Endothelial cell of umbilical vein (primary cell): ENCODE measurements around the gene TBX19. TPM values are rescaled to one million over a fixed set of nuclear protein-coding genes. Genes with fewer than 3 reads are reported as not detected.

Experiments used
- BruUV-seq: library from RNA; stranded (reverse); fragments of 400-500 nt; replicated peaks from 2 replicates; lab custom pipeline; 2021; lab: Mats Ljungman, UMichigan
- CTCF ChIA-PET: fragments of 300-600, 350-600 bp; sonication (Branson Sonifier 250); formaldehyde crosslinking; loops from one replicate; lab custom pipeline; 2021; ENCODE audit warnings: antibody characterized with exemption, inconsistent platforms; lab: Charles Lee
- POLR2A ChIA-PET: fragments of 300-600, 350-600 bp; sonication (Branson Sonifier 250); formaldehyde crosslinking; loops from one replicate; lab custom pipeline; 2021; ENCODE audit warnings: antibody characterized with exemption, inconsistent platforms; lab: Charles Lee
- DNase-seq: peaks from one replicate; pipeline ENCODE4 v3.0.0-alpha.2; 2011; ENCODE audit warnings: low read depth, low spot score
- FAIRE-seq: peaks from 2 replicates; lab custom pipeline; 2011; peaks lifted over from hg19 to GRCh38; lab: Jason Lieb, UNC
- H2AFZ ChIP-seq: 2 replicates; pipeline ENCODE4 v1.6.0; 2012; ENCODE audit warnings: low read depth, low read length, control low read depth, inconsistent platforms
- H3K27ac ChIP-seq: 2 replicates; pipeline ENCODE4 v1.5.1; 2011; ENCODE audit warnings: low read depth, mild to moderate bottlenecking, control low read depth, low read length, moderate library complexity; ENCODE audit not compliant: insufficient read depth
- H3K27me3 ChIP-seq, 2 experiments: 2 replicates each; pipeline versions ENCODE4 v1.6.0 to v1.6.1; 2011; ENCODE audit warnings: low read length in 2 of 2, mixed read lengths in 1 of 2; ENCODE audit not compliant: control insufficient read depth in 2 of 2, insufficient read depth in 2 of 2
- H3K36me3 ChIP-seq, 2 experiments: 2 replicates in 1 of 2; 3 replicates in 1 of 2; pipeline ENCODE4 v1.5.1; 2011; ENCODE audit warnings: low read length in 2 of 2, mild to moderate bottlenecking in 1 of 2, moderate library complexity in 1 of 2; ENCODE audit not compliant: control insufficient read depth in 2 of 2, insufficient read depth in 2 of 2; ENCODE audit errors: extremely low read depth in 1 of 2
- H3K4me1 ChIP-seq: 3 replicates; pipeline ENCODE4 v1.5.1; 2011; ENCODE audit warnings: mild to moderate bottlenecking, low read length; ENCODE audit not compliant: control insufficient read depth, insufficient read depth; ENCODE audit errors: extremely low read depth
- H3K4me2 ChIP-seq: 2 replicates; pipeline ENCODE4 v1.6.1; 2011; ENCODE audit warnings: low read length, control low read depth, mixed read lengths; ENCODE audit not compliant: insufficient read depth
- H3K4me3 ChIP-seq, 3 experiments: fragments of 200-600 bp in 1 of 3; sonication (generic), shearing (Covaris generic) in 1 of 3; replicated peaks in 1 of 3; 2 replicates each; pipeline ENCODE4 v1.5.1; 2011 to 2016; ENCODE audit warnings: control low read depth in 3 of 3, low read length in 3 of 3, mild to moderate bottlenecking in 2 of 3, inconsistent platforms in 1 of 3, low read depth in 1 of 3, moderate library complexity in 1 of 3; ENCODE audit not compliant: insufficient read depth in 1 of 3
- H3K79me2 ChIP-seq: 2 replicates; pipeline ENCODE4 v1.6.0; 2012; ENCODE audit warnings: low read length, inconsistent platforms; ENCODE audit not compliant: control insufficient read depth, insufficient read depth
- H3K9ac ChIP-seq: replicated peaks from 2 replicates; pipeline ENCODE3; 2011; ENCODE audit warnings: low read length, control low read depth; ENCODE audit not compliant: insufficient read depth; ENCODE audit errors: extremely low read depth
- H3K9me1 ChIP-seq: replicated peaks from 3 replicates; pipeline ENCODE4 v1.6.0; 2011; ENCODE audit warnings: mild to moderate bottlenecking, low read length; ENCODE audit not compliant: control insufficient read depth, insufficient read depth; ENCODE audit errors: extremely low read depth
- H3K9me3 ChIP-seq: replicated peaks from 2 replicates; pipeline ENCODE4 v1.5.1; 2012; ENCODE audit warnings: low read length, inconsistent platforms; ENCODE audit not compliant: control insufficient read depth, insufficient read depth
- H4K20me1 ChIP-seq: replicated peaks from 2 replicates; pipeline ENCODE3; 2011; ENCODE audit warnings: mild to moderate bottlenecking, low read length; ENCODE audit not compliant: control insufficient read depth, insufficient read depth; ENCODE audit errors: extremely low read depth
- EZH2 ChIP-seq: IDR thresholded peaks from 2 replicates; pipeline ENCODE4 v1.6.1; 2012; ENCODE audit warnings: borderline replicate concordance, low read depth, mild to moderate bottlenecking, moderate library complexity, low read length, inconsistent platforms; ENCODE audit not compliant: severe bottlenecking
- FOS ChIP-seq: IDR thresholded peaks from 2 replicates; pipeline ENCODE4 v1.6.1; 2011; ENCODE audit warnings: mild to moderate bottlenecking, low read length, moderate library complexity, borderline replicate concordance; ENCODE audit not compliant: insufficient read depth
- GATA2 ChIP-seq: IDR thresholded peaks from 2 replicates; pipeline ENCODE4 v1.7.0; 2011; ENCODE audit warnings: low read depth, mild to moderate bottlenecking, moderate library complexity, mixed read lengths, low read length; ENCODE audit not compliant: insufficient read length, insufficient read depth
- JUN ChIP-seq: IDR thresholded peaks from 2 replicates; pipeline ENCODE4 v1.6.1; 2011; ENCODE audit warnings: borderline replicate concordance, low read depth; ENCODE audit not compliant: insufficient read length, insufficient read depth
- MYC ChIP-seq: IDR thresholded peaks from one replicate; pipeline ENCODE4 v1.6.1; 2011; ENCODE audit warnings: mild to moderate bottlenecking, low read depth, low read length
- POLR2A ChIP-seq: IDR thresholded peaks from 2 replicates; pipeline ENCODE4 v1.6.1; 2012; ENCODE audit warnings: low read depth, mild to moderate bottlenecking, control low read depth, low read length
- POLR2AphosphoS5 ChIP-seq: IDR thresholded peaks from 2 replicates; pipeline ENCODE4 v1.6.1; 2012; ENCODE audit warnings: low read depth, mild to moderate bottlenecking, control low read depth, low read length, moderate library complexity; ENCODE audit not compliant: insufficient read depth
- dilution Hi-C: fragments of 300-500 bp; cut with MboI; formaldehyde crosslinking; loops from one replicate; pipeline ENCODE4 v1.15.0; 2019; ENCODE audit warnings: low sequenced_read_pairs; ENCODE audit not compliant: extremely low pct_ligation_motif_present
- intact Hi-C: fragments of 100-400 bp; cut with micrococcal nuclease; formaldehyde crosslinking; loops from one replicate; pipeline ENCODE4 v1.10.0; 2022
- polyA plus RNA-seq, 4 experiments: library from polyadenylated mRNA; depleted of rRNA in 3 of 4; stranded (reverse) in 3 of 4; unstranded in 1 of 4; fragments of >200 nt; gene quantifications; 2 replicates each; pipeline versions ENCODE4 v1.2.1 to v1.2.3, GENCODE V29; 2011 to 2012; ENCODE audit warnings: missing spikeins in 1 of 4
- total RNA-seq: library from RNA; stranded (reverse); gene quantifications from 2 replicates; pipeline ENCODE4 v1.2.3, GENCODE V29; 2021
- TF ChIP-seq, protein P1 (sequence below): IDR thresholded peaks from 2 replicates; pipeline ENCODE4 v1.6.1; 2011; ENCODE audit not compliant: insufficient read depth, insufficient read length
- TF ChIP-seq, protein P2 (sequence below), 2 donors: IDR thresholded peaks; 1 replicate in 1 of 2; 2 replicates in 1 of 2; pipeline ENCODE4 v1.5.1; 2011; ENCODE audit warnings: low read length in 2 of 2, mild to moderate bottlenecking in 2 of 2, moderate library complexity in 2 of 2, control low read depth in 1 of 2, inconsistent platforms in 1 of 2, low read depth in 1 of 2; ENCODE audit not compliant: insufficient read depth in 1 of 2; ENCODE audit errors: extremely low read depth in 1 of 2

The TBX19 gene
- total and polyA plus RNA-seq, 2 donors (not counting 3 experiments of a cell fraction or from before 2014, with no cell fraction given): 2.3 to 2.8 TPM

DNA sequence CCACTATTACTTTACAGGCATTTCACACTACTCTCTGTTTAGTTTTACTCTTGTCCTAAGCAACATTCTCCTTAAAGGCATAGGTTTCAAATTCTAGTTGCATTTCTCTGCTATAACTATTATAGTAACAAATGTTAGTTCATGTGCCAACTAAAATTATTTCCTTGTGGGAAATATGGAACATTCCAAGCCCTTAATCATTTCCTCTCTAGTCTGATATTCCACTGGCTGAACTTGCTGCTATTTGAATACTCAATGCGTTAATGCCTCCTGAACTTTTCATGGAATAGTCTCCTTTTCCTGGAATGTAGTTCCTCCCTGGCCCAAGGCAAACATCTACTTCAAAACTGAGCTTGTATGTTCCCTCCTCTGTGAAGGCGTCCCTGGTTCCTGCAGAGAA, 19.3 kb upstream of the TBX19 start:
- FAIRE-seq (peak; percentile 87), DNase-seq (peak; percentile 90)
- peak overlapping the region; percentile 33 for H2AFZ ChIP-seq
- H3K4me2 ChIP-seq: peak overlapping the region; percentile 89
- H3K27ac ChIP-seq: peak overlapping the region; percentile 84
- CTCF ChIA-PET: interaction anchor here (1.6 to 4.1 kb wide), 6 partner anchors 9 to 116 kb away, joined by 3 to 44 read pairs (median 5); no protein-coding TSS in a partner anchor
- no peaks in the 10 kb centered on the region for H3K9me1 ChIP-seq
- H3K4me3 ChIP-seq: peak overlapping the region in 1 of 3 experiments; percentile 39
- peak overlapping the region; percentile 35 for H3K9ac ChIP-seq
- H3K27me3 ChIP-seq: no peaks in the 10 kb centered on the region
- dilution Hi-C loops: no loop called here
- no peaks in the 10 kb centered on the region for H4K20me1 ChIP-seq
- POLR2A ChIA-PET: no interaction called here
- no TSS peak for BruUV-seq
- TF ChIP-seq, protein P1, sequence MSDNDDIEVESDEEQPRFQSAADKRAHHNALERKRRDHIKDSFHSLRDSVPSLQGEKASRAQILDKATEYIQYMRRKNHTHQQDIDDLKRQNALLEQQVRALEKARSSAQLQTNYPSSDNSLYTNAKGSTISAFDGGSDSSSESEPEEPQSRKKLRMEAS: no peak
- TF ChIP-seq, protein P2, sequence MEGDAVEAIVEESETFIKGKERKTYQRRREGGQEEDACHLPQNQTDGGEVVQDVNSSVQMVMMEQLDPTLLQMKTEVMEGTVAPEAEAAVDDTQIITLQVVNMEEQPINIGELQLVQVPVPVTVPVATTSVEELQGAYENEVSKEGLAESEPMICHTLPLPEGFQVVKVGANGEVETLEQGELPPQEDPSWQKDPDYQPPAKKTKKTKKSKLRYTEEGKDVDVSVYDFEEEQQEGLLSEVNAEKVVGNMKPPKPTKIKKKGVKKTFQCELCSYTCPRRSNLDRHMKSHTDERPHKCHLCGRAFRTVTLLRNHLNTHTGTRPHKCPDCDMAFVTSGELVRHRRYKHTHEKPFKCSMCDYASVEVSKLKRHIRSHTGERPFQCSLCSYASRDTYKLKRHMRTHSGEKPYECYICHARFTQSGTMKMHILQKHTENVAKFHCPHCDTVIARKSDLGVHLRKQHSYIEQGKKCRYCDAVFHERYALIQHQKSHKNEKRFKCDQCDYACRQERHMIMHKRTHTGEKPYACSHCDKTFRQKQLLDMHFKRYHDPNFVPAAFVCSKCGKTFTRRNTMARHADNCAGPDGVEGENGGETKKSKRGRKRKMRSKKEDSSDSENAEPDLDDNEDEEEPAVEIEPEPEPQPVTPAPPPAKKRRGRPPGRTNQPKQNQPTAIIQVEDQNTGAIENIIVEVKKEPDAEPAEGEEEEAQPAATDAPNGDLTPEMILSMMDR (IDR thresholded peaks at IDR 0.05; ENCODE audit: extremely low read depth in 1 of 2, insufficient read depth in 1 of 2, low read depth in 1 of 2, low read length in 2 of 2): no peak
- no peak for TF ChIP-seq GATA2
- TF ChIP-seq JUN: peak; percentile 72
- peak; percentile 61 for TF ChIP-seq FOS
- TF ChIP-seq MYC: no peak
- TF ChIP-seq EZH2: no peak
- peak; percentile 26 for TF ChIP-seq POLR2AphosphoS5
- TF ChIP-seq POLR2A: no peak
- H3K36me3 ChIP-seq: no peaks in the 10 kb centered on the region
- peaks cover 2% of the 10 kb centered on the region for H3K79me2 ChIP-seq
- no peaks in the 10 kb centered on the region for H3K9me3 ChIP-seq
- H3K4me1 ChIP-seq: peaks cover 28% of the 10 kb centered on the region
- intact Hi-C loops: loop anchor here (1.0 kb wide), 5 partner anchors 26 to 325 kb away; partner anchors contain the start of gene DCAF6
